ENCODE data around the gene MEIS2.

MEIS2 gene

DNA sequence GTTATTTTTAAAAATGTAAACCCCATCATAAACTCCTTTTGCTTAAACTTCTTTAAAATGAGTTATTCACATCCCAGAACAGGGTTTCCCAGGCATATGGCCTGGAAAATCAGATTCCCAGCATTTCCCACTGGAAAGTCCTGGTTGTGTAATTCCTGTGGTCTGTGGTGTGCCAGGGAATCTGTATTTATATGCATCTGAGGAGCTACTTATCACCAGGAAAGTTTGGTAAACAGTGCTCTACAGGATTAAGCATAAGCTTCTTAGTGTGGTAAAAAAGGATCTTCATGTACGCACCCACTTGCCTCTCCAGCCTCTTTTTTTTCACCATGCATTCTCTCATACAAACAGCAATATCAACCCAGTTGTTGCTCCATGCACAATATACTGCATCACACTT, 28.2 kb downstream of the MEIS2 start:
- Mint-ChIP-seq H3K36me3 (ENCODE audit: insufficient read depth) (no peaks in the 10 kb centered on the region), H3K27ac (no peak overlapping the region), H3K9me3 (peaks cover 0 to 3% of the 10 kb centered on the region in 2 donors), H3K4me1 (ENCODE audit: low read depth in 2 of 2) (no peaks in the 10 kb centered on the region), H3K4me3 (no peak overlapping the region), H3K27me3 (peaks cover 6 to 7% of the 10 kb centered on the region in 2 donors)
- no peak for DNase-seq
- no peak for ATAC-seq (replicated peaks)

DNA sequence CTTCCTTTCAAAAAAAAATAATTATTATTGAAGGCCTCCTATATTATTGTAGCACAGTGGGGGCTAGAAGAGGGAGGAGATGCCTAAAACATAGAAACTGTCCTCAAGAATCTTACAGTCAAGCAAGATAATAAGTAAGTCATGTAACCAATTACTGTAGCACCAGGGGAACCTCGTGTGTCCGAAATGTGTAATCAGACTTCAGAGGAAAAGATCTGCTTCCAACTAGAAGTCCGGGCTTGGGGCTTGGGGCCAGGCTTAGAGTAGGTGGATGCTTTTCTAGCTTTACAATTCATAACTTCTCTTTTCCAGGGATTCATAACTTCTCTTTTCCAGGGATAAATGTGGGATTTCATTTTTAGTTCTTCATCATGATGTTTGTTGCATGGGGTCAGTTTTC, 29.2 kb downstream of the MEIS2 start:
- Mint-ChIP-seq H3K36me3 (ENCODE audit: insufficient read depth) (no peaks in the 10 kb centered on the region), H3K27ac (no peak overlapping the region), H3K4me3 (no peak overlapping the region), H3K9me3 (peaks cover 0 to 3% of the 10 kb centered on the region in 2 donors), H3K27me3 (peaks cover 6 to 7% of the 10 kb centered on the region in 2 donors), H3K4me1 (ENCODE audit: low read depth in 2 of 2) (no peaks in the 10 kb centered on the region)
- no peak for ATAC-seq (replicated peaks)
- no peak for DNase-seq

GRCh38 chr15:37070686-37071085, 29.7 kb downstream of the MEIS2 start:
- Mint-ChIP-seq H3K4me3 (no peak overlapping the region), H3K27me3 (peaks cover 5 to 6% of the 10 kb centered on the region in 2 donors)
- no peak for ATAC-seq (replicated peaks)

DNA sequence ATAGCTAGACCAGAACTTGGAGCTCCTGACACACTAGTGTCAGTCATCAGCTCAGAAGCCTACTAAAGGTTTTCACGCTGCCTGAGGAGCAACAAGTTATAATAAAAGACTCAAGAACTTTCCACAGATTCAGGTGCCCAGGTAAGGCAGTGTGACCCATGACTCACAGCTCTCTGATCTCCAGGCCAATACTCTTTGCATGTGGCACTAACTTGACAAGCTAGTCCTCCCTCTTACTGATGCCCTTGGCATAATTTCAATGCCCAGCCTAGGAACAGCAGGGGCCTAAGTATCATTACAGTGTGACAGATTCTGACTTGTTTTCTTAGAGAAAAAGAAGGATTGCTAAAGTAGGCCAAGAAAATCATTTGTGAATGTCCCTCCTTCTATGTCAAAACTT, 38.4 kb downstream of the MEIS2 start:
- no peak for ATAC-seq (replicated peaks)
- DNase-seq = no peak
- no peaks in the 10 kb centered on the region for H3K27me3 Mint-ChIP-seq

More at GRCh38 chr15:37070686-37071085, 29.7 kb downstream of the MEIS2 start:
- Mint-ChIP-seq H3K36me3 (ENCODE audit: insufficient read depth) (no peaks in the 10 kb centered on the region), H3K27ac (no peak overlapping the region), H3K4me1 (ENCODE audit: low read depth in 2 of 2) (no peaks in the 10 kb centered on the region), H3K9me3 (peaks cover 0 to 3% of the 10 kb centered on the region in 2 donors)
- DNase-seq = no peak

GRCh38 chr15:37059086-37059485, 41.3 kb downstream of the MEIS2 start:
- peaks cover 0 to 8% of the 10 kb centered on the region in 2 donors for H3K27me3 Mint-ChIP-seq
- no peak for ATAC-seq (replicated peaks)
- no peaks in the 10 kb centered on the region for H3K4me1 Mint-ChIP-seq (ENCODE audit: low read depth in 2 of 2)
- no peaks in the 10 kb centered on the region for H3K36me3 Mint-ChIP-seq (ENCODE audit: insufficient read depth)
- no peak overlapping the region for H3K27ac Mint-ChIP-seq
- DNase-seq = no peak
- H3K4me3 Mint-ChIP-seq = no peak overlapping the region
- no peaks in the 10 kb centered on the region for H3K9me3 Mint-ChIP-seq

More for the DNA sequence above, 38.4 kb downstream of the MEIS2 start:
- Mint-ChIP-seq H3K36me3 (ENCODE audit: insufficient read depth) (no peaks in the 10 kb centered on the region), H3K4me3 (no peak overlapping the region), H3K9me3 (no peaks in the 10 kb centered on the region), H3K4me1 (ENCODE audit: low read depth in 2 of 2) (no peaks in the 10 kb centered on the region), H3K27ac (no peak overlapping the region)

GRCh38 chr15:37058316-37058985, 41.9 kb downstream of the MEIS2 start:
- Mint-ChIP-seq H3K9me3 (no peaks in the 10 kb centered on the region), H3K4me1 (ENCODE audit: low read depth in 2 of 2) (no peaks in the 10 kb centered on the region), H3K27me3 (peaks cover 0 to 8% of the 10 kb centered on the region in 2 donors), H3K4me3 (no peak overlapping the region), H3K27ac (no peak overlapping the region), H3K36me3 (ENCODE audit: insufficient read depth) (no peaks in the 10 kb centered on the region)
- DNase-seq (no peak), ATAC-seq (replicated peaks) (no peak)

DNA sequence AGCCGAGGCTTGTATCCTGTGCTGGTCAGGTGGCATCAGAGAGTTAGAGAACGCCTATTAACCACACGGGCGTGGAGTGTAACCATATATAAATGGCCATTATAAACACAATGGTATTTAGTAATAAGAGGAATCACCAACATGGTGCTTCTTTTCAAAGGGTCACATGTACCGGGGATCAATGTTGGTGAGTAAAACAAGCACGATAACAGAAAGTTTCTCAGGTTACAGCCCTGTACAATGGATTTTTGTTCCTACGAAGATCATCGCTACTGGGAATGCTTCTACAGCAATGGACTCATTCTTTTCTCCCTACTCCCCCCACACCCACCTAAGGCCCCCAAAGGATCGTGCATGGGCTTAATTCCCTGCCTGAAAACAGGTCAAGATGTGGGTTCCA, 42.5 kb downstream of the MEIS2 start:
- Mint-ChIP-seq H3K27ac (no peak overlapping the region), H3K27me3 (peaks cover 0 to 8% of the 10 kb centered on the region in 2 donors), H3K4me1 (ENCODE audit: low read depth in 2 of 2) (no peaks in the 10 kb centered on the region), H3K4me3 (no peak overlapping the region), H3K36me3 (ENCODE audit: insufficient read depth) (no peaks in the 10 kb centered on the region), H3K9me3 (no peaks in the 10 kb centered on the region)
- DNase-seq = no peak
- no peak for ATAC-seq (replicated peaks)

- no peak for ATAC-seq (replicated peaks)
- Mint-ChIP-seq H3K36me3 (ENCODE audit: insufficient read depth) (no peaks in the 10 kb centered on the region), H3K4me1 (ENCODE audit: low read depth in 2 of 2) (no peaks in the 10 kb centered on the region), H3K27ac (no peak overlapping the region), H3K27me3 (peaks cover 0 to 8% of the 10 kb centered on the region in 2 donors), H3K4me3 (no peak overlapping the region), H3K9me3 (no peaks in the 10 kb centered on the region)
- DNase-seq = no peak
These were observed 43.1 kb downstream of the MEIS2 start for GRCh38 chr15:37057256-37057655.

GRCh38 chr15:37056177-37057121, 43.9 kb downstream of the MEIS2 start:
- ATAC-seq (replicated peaks) (no peak), DNase-seq (no peak)
- Mint-ChIP-seq H3K9me3 (no peaks in the 10 kb centered on the region), H3K27ac (no peak overlapping the region), H3K36me3 (ENCODE audit: insufficient read depth) (no peaks in the 10 kb centered on the region), H3K4me1 (ENCODE audit: low read depth in 2 of 2) (no peaks in the 10 kb centered on the region), H3K4me3 (no peak overlapping the region), H3K27me3 (peaks cover 0 to 8% of the 10 kb centered on the region in 2 donors)

DNA sequence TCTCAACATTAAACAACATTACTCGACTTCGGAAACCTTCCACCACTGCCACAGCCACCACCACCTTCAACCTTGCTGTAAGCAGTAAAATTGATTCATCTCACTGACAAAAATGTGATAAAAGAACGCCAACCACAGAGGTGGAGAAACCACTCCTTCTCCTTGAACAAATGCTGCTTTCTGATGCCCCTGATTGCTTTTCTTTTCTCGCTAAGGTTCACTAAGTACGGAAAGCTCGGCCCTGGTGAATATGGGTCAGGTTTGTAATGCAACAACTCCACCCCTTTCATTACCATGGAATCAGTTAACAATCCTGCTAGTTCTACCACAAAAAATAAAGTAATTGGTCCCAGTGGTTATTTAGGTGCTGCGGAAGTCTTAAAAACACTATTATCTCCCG, 44.9 kb downstream of the MEIS2 start:
- Mint-ChIP-seq H3K4me3 (no peak overlapping the region), H3K27ac (no peak overlapping the region), H3K4me1 (ENCODE audit: low read depth in 2 of 2) (no peaks in the 10 kb centered on the region), H3K36me3 (ENCODE audit: insufficient read depth) (no peaks in the 10 kb centered on the region), H3K27me3 (peaks cover 0 to 8% of the 10 kb centered on the region in 2 donors), H3K9me3 (no peaks in the 10 kb centered on the region)
- ATAC-seq (replicated peaks) (no peak), DNase-seq (no peak)

DNA sequence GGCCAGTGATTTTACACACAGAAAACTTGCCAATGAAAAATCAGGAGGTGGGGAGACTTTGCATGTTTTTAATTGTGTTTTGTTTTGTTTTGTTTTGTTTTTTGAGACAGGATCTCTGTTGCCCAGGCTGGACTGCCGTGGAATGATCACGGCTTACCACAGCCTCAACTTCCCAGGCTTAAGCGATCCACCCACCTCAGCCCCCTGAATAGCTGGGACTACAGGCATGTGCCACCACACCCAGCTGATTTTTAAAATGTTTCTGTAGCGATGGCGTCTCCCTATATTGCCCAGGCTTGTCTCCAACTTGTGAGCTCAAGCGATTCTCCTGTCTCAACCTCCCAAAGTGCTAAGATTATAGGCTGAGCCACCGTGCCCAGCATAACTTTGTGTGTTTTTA, 46.0 kb downstream of the MEIS2 start:
- no peaks in the 10 kb centered on the region for H3K36me3 Mint-ChIP-seq (ENCODE audit: insufficient read depth)
- no peaks in the 10 kb centered on the region for H3K4me1 Mint-ChIP-seq (ENCODE audit: low read depth in 2 of 2)
- no peak overlapping the region for H3K27ac Mint-ChIP-seq
- no peaks in the 10 kb centered on the region for H3K9me3 Mint-ChIP-seq
- ATAC-seq (replicated peaks) (no peak), DNase-seq (no peak)
- peaks cover 0 to 8% of the 10 kb centered on the region in 2 donors for H3K27me3 Mint-ChIP-seq
- H3K4me3 Mint-ChIP-seq = no peak overlapping the region

GRCh38 chr15:37053166-37053565, 47.2 kb downstream of the MEIS2 start:
- DNase-seq = no peak
- Mint-ChIP-seq H3K4me3 (no peak overlapping the region), H3K9me3 (no peaks in the 10 kb centered on the region), H3K27me3 (peaks cover 0 to 8% of the 10 kb centered on the region in 2 donors), H3K4me1 (ENCODE audit: low read depth in 2 of 2) (no peaks in the 10 kb centered on the region), H3K27ac (no peak overlapping the region), H3K36me3 (ENCODE audit: insufficient read depth) (no peaks in the 10 kb centered on the region)
- no peak for ATAC-seq (replicated peaks)

DNA sequence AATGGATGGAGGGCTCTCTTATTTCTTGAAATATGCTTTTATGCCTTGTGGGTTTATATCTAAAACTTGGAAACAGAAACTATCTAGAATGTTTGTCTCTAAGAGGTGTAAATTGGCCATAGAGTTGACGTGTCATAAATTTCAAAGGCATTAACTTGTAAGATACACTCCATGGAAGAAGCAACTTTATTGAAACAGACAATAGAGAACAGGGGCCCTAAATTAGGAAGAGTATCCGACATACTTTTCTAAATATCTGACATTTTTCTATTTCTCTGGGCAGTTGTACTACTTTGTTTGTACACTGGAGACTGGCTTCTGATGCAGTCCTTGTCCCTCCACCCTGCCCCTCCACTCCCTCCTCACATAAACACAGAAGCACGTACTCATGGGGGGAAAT, 50.0 kb downstream of the MEIS2 start:
- no peak overlapping the region for H3K4me3 Mint-ChIP-seq
- no peak overlapping the region for H3K27ac Mint-ChIP-seq
- peaks cover 0 to 3% of the 10 kb centered on the region in 2 donors for H3K27me3 Mint-ChIP-seq
- ATAC-seq (replicated peaks) (no peak), DNase-seq (no peak)
- no peaks in the 10 kb centered on the region for H3K9me3 Mint-ChIP-seq
- H3K4me1 Mint-ChIP-seq (ENCODE audit: low read depth in 2 of 2) = no peaks in the 10 kb centered on the region
- no peaks in the 10 kb centered on the region for H3K36me3 Mint-ChIP-seq (ENCODE audit: insufficient read depth)
